GM18909 (cell line): ENCODE measurements around the gene PLCD1.
A peak's percentile ranks its signal among the peaks of the same experiment; 100 is the strongest.
"Not testable (repeated sequence)": the region's sequence is repeated elsewhere in the genome, so short reads cannot be mapped to it uniquely, and the experiment has no call there.

Experiments used
- ATAC-seq: cut with Tn5 transposase; IDR thresholded peaks from one replicate; pipeline ENCODE4 v1.9.1; 2021; ENCODE audit warnings: mild to moderate bottlenecking; ENCODE audit not compliant: unreplicated experiment, poor library complexity

The PLCD1 gene

DNA sequence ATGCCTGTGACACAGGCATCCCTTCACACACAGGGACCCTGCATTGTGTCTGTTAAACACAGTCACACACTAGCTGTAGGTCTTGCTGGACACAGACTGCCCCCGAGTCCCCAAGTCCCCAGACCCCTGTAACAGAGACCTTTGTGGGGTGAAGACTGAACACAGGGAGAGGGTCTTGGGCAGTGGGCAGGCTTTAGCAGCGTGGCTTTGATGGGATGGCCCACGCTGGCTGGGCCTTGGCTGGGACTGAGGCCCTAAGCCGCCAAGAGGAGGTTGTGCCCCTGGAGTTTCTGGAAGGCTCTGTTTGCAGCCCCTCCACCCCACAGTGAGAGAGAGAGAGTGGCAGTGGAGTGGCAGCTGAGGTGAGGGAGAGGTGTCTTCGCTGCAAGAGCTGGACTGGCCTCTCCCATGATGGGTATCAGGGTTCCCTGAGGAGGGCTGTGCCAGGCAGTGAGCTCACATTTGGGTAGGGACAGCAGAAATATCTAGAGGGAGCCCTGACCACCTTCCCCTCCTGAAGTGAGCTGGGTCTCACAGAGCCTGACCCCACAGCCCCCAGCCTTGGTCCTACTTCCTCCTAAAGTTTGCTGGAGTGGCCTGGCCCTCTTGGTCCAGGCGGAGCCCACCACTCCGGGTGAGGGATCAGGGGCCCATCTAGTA, 39.5 kb downstream of the PLCD1 start:
- ATAC-seq: no peak

DNA sequence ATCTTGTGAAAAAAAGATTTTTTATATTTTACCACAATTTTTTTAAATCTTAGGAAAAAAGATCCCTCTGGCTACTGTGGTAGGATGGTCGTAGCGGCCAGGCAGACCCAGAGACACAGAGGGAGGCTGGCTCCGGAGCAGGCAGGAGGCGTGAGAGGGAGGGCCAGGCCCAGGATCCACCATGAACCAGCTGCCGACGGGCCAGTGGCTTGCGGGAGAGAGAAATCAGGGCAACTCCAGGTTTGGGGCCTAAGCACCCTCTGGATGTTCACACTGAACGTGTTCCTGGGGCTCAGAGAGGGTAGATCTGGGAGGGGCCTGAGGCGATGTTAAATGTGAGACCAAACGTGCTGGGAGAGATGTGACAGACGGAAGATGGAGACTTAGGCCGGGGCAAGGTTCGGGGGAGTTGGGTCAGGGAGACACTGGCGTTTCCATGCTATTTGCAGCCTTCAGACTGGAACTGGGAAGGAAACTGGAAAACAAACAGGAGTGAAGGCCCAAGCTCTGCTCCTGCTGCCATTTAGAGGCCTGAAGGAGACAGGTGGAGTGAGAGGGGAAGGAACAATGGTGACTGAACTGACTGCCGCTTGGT, 40.4 kb downstream of the PLCD1 start:
- no peak for ATAC-seq

DNA sequence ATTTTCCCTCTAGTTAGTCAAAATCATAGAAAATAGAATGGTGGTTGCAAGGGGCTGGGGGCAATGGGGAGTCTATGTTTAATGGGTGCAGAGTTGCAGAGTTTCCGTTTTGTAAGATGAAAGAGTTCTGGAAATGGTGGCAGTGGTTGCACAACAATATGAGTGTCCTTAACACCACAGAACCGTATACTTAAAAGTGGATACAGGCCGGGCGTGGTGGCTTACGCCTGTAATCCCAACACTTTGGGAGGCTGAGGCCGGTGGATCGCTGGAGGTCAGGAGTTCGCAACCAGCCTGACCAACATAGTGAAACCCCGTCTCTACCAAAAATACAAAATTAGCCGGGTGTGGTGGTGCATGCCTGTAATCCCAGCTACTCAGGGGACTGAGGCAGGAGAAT, 41.1 kb downstream of the PLCD1 start:
- ATAC-seq: not testable (repeated sequence)

DNA sequence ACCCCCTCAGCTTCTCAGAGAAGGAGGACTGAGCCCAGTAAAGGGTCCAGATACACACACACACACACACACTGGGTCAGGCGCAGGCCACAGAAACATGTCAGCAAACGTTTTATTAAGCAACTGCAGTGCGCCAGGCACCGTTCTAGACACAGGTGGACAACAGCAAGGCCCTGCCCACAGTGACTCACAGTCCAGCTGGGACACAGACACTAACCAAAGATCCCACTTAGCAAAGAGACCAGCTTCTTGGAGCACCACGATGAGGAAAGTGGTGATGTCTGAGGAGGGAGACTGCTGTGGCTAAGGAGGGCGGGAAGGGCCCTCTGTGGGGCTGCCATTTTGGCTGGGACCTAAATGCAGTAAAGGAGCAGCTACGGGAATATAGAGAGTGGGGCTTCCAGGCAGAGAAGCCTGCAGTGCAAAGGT, 41.7 kb downstream of the PLCD1 start:
- ATAC-seq: no peak

DNA sequence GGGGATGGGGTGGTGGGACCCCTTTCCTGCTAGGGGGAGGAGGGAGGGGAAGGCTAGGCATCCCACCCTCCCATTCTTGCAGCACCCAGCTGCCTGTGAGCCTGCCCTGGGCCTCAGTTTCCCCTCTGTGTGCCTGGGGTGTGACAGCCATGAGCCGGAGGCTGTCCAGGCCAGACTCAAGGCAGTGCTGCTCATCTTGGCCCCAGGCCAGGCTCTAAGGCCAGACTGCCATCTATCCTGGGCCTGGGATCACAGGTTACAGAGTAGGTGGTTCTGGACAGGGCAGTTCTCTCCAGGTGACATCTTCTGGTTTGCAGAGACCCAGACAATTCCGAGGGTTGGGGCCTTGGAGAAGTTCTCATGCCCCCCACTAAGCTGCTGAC, 42.1 kb downstream of the PLCD1 start:
- ATAC-seq: no peak

DNA sequence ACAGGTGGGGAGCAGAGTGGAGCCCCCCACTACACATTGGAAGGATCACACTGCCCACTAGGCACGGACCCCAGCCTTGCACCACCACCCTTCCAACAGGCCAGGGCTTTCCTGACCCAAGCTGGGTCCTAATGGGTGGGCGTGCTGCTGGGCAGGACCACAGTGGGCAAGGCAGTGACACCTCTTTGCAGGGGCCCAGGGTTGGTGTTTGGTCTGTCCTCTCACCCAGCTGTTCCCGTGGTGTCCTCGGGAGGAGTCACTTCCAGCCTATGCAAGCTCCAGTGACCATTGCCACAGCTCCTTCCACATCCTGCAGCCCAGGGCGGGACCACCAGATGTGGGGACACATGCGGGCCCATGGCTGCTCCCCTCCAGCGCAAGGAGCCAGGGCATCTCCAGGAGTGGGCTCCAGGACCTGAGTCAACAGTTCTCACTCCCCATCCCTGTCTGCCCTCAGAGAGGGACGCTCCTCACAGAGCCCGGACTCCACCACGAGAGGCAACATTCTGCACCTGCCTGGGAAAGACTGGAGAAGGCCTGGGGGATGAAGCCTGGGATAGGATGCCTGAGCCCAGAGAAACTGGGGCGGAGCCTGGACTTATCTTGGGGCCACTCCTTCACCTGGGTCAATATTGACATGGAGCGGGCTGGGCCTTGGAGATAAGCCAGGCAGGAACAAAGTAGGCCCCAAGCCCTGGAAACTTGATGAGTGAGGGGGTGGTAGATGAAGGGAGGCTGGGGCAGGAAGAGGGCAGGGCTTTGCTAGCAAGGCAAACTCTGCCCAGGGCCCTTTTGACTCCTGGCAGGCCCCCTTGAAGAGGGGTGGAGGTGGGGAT, 42.7 kb downstream of the PLCD1 start:
- ATAC-seq: no peak

DNA sequence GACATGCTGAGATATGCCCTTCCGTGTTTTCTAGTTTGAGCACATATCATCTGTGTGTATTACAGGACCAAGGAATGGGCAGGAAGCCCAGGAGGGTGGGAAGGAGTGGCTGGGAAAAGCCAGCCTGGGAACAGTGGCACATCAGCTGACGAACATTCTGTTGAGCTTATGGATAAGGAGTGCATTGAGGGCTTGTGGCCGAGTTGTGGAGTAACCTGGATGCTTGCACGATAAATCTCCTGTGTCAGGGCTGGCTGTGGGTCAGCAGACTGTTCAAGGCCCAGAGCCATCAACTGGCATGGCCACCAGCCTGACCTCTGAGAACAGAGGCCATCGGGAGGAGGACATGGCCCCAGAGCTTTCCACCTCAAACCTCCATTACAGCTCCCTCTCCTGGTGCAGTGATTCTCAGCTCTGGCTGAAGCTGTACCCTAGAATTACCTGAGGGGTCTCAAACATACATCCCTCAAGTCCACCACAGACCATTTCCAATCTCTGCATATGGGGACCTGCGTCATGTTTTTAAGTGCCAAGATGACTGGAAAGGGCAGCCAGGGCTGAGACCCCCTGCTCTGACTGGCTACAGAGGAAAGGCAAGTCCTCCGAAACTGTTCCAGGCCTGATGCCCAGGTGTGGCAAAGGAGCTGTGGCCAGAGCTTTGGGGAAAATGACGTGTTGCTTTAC, 43.7 kb downstream of the PLCD1 start:
- no peak for ATAC-seq

DNA sequence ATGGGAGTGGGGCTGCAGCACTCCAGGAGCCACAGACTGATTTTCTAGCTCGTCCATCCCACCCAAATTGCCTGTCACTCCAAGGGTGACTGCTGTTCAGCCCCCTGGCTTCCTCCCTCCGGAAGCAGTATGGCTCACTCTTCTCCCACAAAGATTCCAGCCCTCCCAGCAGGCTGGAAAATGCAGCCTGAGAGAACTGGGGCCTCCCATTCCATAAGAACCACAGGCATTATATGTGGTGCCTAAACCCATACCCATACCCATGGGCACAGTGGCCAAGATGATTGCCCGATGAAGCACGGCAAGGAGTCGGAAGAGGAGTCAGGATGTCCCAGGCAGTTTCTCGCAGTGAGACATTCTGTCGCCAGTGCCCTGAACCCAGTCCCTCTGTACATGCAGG, 44.8 kb downstream of the PLCD1 start:
- ATAC-seq: no peak

DNA sequence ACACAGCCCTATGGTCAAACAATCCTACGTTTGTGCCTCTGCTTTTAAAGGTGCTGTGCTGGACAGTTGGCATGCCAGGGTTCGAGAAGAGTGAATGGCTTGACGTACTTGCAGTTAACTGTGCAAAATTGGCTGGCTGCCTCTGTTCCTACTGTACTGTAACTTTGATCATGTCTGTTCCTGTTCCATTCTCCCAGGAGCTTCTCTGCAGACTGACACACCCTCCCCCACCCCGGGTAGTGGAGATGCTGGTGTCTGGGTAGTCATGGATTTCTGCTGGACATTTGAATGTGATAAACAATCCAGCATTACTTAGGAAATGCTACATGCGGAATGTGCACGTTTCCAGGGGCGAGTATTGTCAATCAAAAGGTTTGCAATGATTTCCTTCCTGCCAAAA, 45.4 kb downstream of the PLCD1 start:
- ATAC-seq: no peak

DNA sequence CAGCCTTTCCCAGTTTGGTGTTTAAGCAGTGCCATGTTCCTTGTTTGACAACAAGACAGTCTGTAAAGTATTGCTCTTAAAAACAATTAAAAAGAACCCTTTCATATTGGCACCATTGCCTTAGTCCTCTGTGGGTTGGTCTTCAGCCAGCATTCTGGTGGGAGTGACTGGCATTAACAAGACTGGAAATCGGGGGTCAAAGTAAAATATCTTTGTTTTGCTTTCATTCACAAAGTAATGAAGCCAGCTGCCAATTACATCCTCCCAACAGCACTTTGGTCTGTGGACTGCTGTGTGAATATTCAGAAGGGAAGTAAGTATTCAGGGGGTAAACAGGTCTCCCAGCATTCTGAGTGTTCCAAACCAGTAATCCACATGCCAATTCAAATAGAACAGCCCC, 47.1 kb downstream of the PLCD1 start:
- ATAC-seq: no peak

DNA sequence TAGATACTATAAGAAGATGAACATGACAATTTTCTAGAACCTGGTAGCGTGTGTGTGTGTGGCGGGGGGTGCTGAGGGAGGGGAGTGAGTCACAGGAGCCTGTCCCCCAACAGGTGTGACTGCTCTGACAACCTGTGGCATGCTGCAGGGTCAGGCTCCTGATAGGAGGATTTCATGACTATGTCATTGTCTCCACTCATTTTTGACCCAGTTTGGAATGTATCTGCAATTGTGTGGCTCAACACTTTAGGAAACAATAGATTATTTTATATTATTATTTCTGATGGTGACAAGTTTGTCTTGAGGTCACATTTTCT, 48.1 kb downstream of the PLCD1 start:
- no peak for ATAC-seq

DNA sequence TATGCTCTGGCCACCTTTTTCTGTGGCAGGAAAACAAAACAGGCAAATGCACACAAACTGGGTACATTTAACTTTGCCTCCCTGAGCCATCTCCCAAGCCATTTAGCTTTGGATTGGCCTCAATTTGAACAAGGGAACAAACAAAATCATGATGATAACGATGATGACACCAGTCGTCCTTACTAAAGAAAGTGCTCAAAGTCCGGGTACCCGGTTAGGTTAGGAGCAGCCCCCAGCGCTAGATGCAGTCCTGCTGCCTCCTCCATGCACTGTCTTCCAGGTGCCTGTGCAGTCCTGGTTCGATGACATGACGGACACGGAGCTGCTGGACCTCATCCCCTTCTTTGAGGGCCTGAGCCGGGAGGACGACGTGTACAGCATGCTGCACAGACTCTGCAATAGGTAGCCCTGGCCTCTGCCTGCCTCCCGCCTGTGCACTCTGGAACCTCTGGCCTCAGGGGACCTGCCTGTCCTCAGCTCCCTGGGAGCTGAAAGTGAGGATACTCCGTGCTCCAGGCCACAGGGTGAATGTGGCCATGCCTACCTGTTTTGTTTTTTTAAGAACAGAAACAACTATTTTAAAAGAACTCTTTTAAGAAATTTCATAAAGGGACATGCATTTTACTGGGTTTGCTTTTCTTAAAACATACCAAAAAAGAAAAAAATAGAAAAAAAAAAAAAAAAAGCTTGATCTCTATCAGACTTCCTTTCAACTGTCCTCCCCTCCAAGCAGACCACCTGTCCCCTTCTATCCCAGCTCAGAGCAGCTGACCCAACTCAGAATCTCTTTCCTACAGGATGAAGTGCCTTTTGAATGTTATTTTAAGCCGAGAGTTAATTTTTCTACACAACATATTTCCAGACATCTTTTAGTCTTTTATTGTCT, 48.7 kb downstream of the PLCD1 start:
- no peak for ATAC-seq

DNA sequence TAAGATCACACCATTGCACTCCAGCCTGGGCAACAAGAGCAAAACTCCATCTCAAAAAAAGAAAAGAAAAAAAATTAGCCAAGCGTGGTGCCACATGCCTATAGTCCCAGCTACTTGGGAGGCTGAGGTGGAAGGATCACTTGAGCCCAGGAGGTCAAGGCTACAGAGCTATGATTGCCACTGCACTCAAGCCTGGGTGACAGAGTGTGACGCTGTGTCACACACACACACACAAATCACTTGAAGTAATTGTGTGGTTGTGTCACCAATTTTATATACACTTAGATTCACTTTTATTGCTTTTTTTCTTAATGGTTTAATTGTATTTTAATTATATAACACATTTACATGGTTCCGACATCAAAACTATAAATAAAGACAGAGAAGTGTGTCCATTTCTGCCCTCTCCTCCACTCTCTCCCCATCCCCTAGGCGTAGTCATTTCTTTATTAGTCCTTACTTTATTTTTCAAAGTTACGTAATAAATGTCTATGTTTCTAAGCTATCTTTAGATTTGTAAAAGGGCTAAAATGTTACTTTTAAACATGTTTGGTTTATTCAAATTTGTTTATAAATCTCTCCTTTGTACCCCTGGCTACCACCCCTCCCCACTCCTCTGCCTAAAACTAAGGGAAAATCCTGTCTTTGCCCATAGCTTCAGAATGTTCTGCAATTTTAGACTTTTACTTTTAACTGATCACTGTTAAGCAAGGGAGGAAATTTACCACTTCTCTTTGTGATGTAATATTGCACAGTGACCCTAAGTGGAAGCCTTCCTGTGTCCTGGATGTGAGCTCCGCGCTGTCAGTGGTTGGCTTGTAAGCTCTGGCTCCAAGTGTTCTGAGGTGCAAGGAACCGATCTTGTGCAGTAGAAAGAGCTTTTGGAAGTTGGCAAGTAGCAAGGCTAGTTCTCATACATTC, 49.6 kb downstream of the PLCD1 start:
- no peak for ATAC-seq

DNA sequence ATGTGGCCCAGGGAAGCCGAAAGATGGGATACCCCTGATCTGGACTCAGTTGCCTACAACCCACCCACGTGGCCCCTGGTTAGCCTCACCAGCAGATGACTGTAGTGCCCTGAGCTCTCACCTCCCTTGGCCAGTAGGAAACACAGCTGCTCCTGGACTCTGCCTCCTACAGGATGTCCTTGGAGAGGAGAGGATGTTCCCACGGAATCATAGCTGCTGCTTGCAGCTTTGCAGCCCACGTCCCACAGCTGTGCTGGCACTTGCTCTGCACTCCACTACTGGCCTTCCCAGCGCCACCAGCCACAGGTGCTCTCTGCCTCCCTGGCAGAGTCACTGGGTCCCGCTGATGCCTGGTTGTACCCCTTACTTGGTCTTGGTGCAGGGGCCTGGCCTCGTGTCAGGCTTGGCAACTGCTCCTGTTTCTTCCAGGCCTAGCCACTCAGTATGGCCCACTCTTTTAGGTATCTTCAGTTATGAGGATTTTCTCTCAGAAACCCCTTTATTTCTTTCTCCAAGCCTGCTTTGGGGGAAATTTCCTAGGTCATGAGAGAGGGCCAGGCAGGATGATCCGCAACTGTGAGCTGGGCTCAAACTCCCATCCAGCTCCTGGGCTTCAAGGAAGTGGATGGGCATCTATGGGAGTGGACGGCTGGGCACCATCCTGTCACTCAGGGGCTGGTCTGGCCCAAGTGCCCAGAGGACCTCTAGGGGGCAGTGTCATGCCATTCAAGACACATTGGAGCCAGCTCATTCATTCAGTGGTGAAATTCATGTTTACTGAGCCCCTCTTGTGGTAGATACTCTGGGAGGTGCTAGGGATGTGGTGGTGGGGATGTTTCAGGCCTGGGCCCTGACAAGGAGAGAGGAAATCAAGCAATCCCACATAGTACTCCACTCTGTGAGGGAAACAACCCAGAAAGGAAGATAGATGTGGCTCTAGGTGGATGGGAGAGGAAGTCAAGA, 55.0 kb downstream of the PLCD1 start:
- peak; percentile 84 for ATAC-seq

DNA sequence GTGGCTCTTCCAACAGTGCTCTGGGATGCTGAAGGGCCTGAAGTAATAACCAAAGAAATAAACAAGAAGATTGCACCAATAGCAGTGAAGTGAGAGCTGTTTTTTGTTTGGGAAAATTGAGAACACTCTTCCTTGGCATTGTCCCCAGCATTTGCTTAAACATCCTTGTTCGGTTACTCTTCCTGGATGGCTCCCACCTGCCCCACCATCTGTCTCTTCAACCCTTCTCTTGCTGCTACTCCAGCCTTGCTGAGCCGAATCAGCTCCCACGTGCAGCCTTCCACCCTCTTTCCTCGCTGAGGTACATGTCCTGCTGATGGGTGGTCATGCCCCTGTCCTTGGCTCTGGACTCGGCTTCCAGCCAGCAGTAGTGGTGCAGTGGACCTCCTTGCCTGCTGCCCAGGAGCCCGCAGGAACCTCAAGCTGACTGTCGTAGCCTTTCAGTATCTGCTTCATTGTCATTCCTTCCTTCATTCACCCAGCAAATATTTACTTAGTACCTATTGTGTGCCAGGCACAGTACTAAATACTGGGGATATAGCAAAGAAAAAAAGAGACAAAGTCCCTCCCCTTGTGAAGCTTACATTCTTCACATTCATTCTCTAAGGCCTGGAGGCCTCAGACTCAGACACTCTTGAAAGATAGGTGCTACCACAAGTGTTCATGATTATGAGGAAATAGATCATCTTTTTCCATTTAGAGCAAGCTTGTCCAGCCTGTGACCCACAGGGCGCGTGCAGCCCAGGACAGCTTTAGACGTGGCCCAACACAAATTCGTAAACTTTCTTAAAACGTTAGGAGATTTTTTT, 56.0 kb downstream of the PLCD1 start:
- ATAC-seq: no peak

DNA sequence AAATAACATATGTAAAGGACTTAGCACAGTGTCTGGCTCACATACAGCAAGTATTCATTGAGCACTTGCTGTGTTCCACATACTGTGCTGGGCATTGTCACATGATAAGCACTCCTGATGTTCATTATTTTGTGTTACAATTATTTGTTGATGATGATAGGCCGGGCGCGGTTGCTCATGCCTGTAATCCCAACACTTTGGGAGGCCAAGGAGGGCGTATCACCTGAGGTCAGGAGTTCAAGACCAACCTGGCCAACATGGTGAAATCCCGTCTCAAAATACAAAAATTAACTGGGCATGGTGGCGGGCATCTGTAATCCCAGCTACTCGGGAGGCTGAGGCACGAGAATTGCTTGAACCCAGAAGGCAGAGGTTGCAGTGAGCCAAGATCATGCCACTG, 57.4 kb downstream of the PLCD1 start:
- ATAC-seq: not testable (repeated sequence)

DNA sequence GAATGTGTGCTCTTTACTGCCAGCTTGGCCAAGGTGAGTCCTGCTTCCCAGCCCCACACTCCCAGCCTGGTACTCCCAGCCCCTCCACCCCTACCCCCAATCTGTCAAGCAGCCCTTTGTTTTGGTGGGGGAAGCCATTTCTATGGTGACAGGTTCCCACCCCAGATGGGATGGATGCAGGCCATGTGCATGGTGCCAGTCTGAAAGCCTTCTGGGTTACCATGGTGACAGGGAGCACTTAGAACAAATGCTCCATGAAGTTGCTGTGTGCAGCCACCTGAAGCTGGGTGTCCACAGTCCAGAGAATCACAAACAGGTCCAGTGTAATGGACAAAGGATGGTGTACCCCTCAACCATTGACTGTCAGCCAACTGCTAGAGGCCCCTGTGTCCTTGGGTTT, 58.0 kb downstream of the PLCD1 start:
- no peak for ATAC-seq
